Measurements from ENCODE around the gene ADGRD2. TPM values are rescaled to one million over a fixed set of nuclear protein-coding genes. Genes with fewer than 3 reads are reported as not detected.
"Not testable (repeated sequence)": the region's sequence is repeated elsewhere in the genome, so short reads cannot be mapped to it uniquely, and the experiment has no call there.

Gene ADGRD2
- total RNA-seq, 1 donor from 2014 or later = not detected

- intact Hi-C loops (cut with micrococcal nuclease) = no loop called here
- H3K27ac Mint-ChIP-seq = no peak overlapping the region
- DNase-seq = no peak
- no peaks in the 10 kb centered on the region for H3K36me3 Mint-ChIP-seq (ENCODE audit: low read depth)
- H3K4me3 Mint-ChIP-seq = no peak overlapping the region
- peaks cover 10% of the 10 kb centered on the region for H3K27me3 Mint-ChIP-seq
- H3K9me3 Mint-ChIP-seq = no peaks in the 10 kb centered on the region
- peaks cover 1% of the 10 kb centered on the region for H3K4me1 Mint-ChIP-seq
Observed at GRCh38 chr9:124423155-124423554, 27.1 kb upstream of the ADGRD2 start.

GRCh38 chr9:124423591-124423990, 26.7 kb upstream of the ADGRD2 start:
- Mint-ChIP-seq H3K27me3 (peaks cover 10% of the 10 kb centered on the region), H3K4me3 (no peak overlapping the region), H3K36me3 (ENCODE audit: low read depth) (no peaks in the 10 kb centered on the region), H3K27ac (no peak overlapping the region), H3K4me1 (peaks cover 1% of the 10 kb centered on the region), H3K9me3 (no peaks in the 10 kb centered on the region)
- no peak for DNase-seq
- intact Hi-C loops (cut with micrococcal nuclease) = no loop called here

GRCh38 chr9:124425733-124426132, 24.5 kb upstream of the ADGRD2 start:
- intact Hi-C loops (cut with micrococcal nuclease); DNase-seq; H3K9me3 Mint-ChIP-seq; H3K4me3 Mint-ChIP-seq; H3K27ac Mint-ChIP-seq; H3K36me3 Mint-ChIP-seq (ENCODE audit: low read depth); H3K4me1 Mint-ChIP-seq: not testable (repeated sequence)
- H3K27me3 Mint-ChIP-seq = peaks cover 10% of the 10 kb centered on the region

GRCh38 chr9:124426361-124426760, 23.9 kb upstream of the ADGRD2 start:
- Mint-ChIP-seq H3K4me1 (no peaks in the 10 kb centered on the region), H3K27me3 (peaks cover 10% of the 10 kb centered on the region), H3K4me3 (no peak overlapping the region), H3K9me3 (no peaks in the 10 kb centered on the region), H3K36me3 (ENCODE audit: low read depth) (no peaks in the 10 kb centered on the region), H3K27ac (no peak overlapping the region)
- intact Hi-C loops (cut with micrococcal nuclease) = no loop called here
- DNase-seq = no peak

- Mint-ChIP-seq H3K27ac (no peak overlapping the region), H3K36me3 (ENCODE audit: low read depth) (no peaks in the 10 kb centered on the region), H3K27me3 (peaks cover 10% of the 10 kb centered on the region), H3K4me1 (no peaks in the 10 kb centered on the region), H3K4me3 (no peak overlapping the region), H3K9me3 (no peaks in the 10 kb centered on the region)
- no peak for DNase-seq
- intact Hi-C loops (cut with micrococcal nuclease) = no loop called here
Observed at GRCh38 chr9:124427281-124427680, 23.0 kb upstream of the ADGRD2 start.

- no peak overlapping the region for H3K27ac Mint-ChIP-seq
- intact Hi-C loops (cut with micrococcal nuclease) = no loop called here
- no peaks in the 10 kb centered on the region for H3K9me3 Mint-ChIP-seq
- DNase-seq = no peak
- H3K4me1 Mint-ChIP-seq = no peaks in the 10 kb centered on the region
- no peaks in the 10 kb centered on the region for H3K36me3 Mint-ChIP-seq (ENCODE audit: low read depth)
- peaks cover 3% of the 10 kb centered on the region for H3K27me3 Mint-ChIP-seq
- H3K4me3 Mint-ChIP-seq = no peak overlapping the region
Observed at GRCh38 chr9:124428751-124429529, 21.3 kb upstream of the ADGRD2 start.

- intact Hi-C loops (cut with micrococcal nuclease) = no loop called here
- Mint-ChIP-seq H3K36me3 (ENCODE audit: low read depth) (no peaks in the 10 kb centered on the region), H3K27me3 (peaks cover 1% of the 10 kb centered on the region), H3K4me3 (no peak overlapping the region), H3K9me3 (no peaks in the 10 kb centered on the region), H3K4me1 (no peaks in the 10 kb centered on the region), H3K27ac (no peak overlapping the region)
- no peak for DNase-seq
Observed at GRCh38 chr9:124429530-124429867, 20.8 kb upstream of the ADGRD2 start.

GRCh38 chr9:124436320-124436719, 13.9 kb upstream of the ADGRD2 start:
- DNase-seq = no peak
- intact Hi-C loops (cut with micrococcal nuclease) = no loop called here
- Mint-ChIP-seq H3K27ac (no peak overlapping the region), H3K27me3 (peaks cover 6% of the 10 kb centered on the region), H3K36me3 (ENCODE audit: low read depth) (no peaks in the 10 kb centered on the region), H3K9me3 (no peaks in the 10 kb centered on the region), H3K4me1 (no peaks in the 10 kb centered on the region), H3K4me3 (no peak overlapping the region)

- Mint-ChIP-seq H3K27me3 (peaks cover 11% of the 10 kb centered on the region), H3K9me3 (no peaks in the 10 kb centered on the region), H3K27ac (no peak overlapping the region), H3K36me3 (ENCODE audit: low read depth) (no peaks in the 10 kb centered on the region), H3K4me3 (no peak overlapping the region), H3K4me1 (no peaks in the 10 kb centered on the region)
- intact Hi-C loops (cut with micrococcal nuclease) = no loop called here
- no peak for DNase-seq
Observed at GRCh38 chr9:124437086-124437485, 13.2 kb upstream of the ADGRD2 start.

- no peak overlapping the region for H3K27ac Mint-ChIP-seq
- peaks cover 12% of the 10 kb centered on the region for H3K27me3 Mint-ChIP-seq
- H3K4me1 Mint-ChIP-seq = no peaks in the 10 kb centered on the region
- no peak for DNase-seq
- H3K4me3 Mint-ChIP-seq = no peak overlapping the region
- H3K36me3 Mint-ChIP-seq (ENCODE audit: low read depth) = no peaks in the 10 kb centered on the region
- no peaks in the 10 kb centered on the region for H3K9me3 Mint-ChIP-seq
- intact Hi-C loops (cut with micrococcal nuclease) = no loop called here
Observed at GRCh38 chr9:124438091-124438490, 12.2 kb upstream of the ADGRD2 start.

GRCh38 chr9:124439086-124439485, 11.2 kb upstream of the ADGRD2 start:
- no peak overlapping the region for H3K27ac Mint-ChIP-seq
- H3K36me3 Mint-ChIP-seq (ENCODE audit: low read depth) = no peaks in the 10 kb centered on the region
- intact Hi-C loops (cut with micrococcal nuclease) = no loop called here
- no peaks in the 10 kb centered on the region for H3K4me1 Mint-ChIP-seq
- H3K27me3 Mint-ChIP-seq = peaks cover 12% of the 10 kb centered on the region
- no peaks in the 10 kb centered on the region for H3K9me3 Mint-ChIP-seq
- no peak for DNase-seq
- no peak overlapping the region for H3K4me3 Mint-ChIP-seq

- Mint-ChIP-seq H3K4me3 (no peak overlapping the region), H3K9me3 (no peaks in the 10 kb centered on the region), H3K27ac (no peak overlapping the region), H3K4me1 (no peaks in the 10 kb centered on the region), H3K36me3 (ENCODE audit: low read depth) (no peaks in the 10 kb centered on the region), H3K27me3 (peaks cover 12% of the 10 kb centered on the region)
- no peak for DNase-seq
- intact Hi-C loops (cut with micrococcal nuclease) = no loop called here
Observed at GRCh38 chr9:124439686-124440243, 10.5 kb upstream of the ADGRD2 start.

GRCh38 chr9:124440786-124441185, 9.5 kb upstream of the ADGRD2 start:
- no peaks in the 10 kb centered on the region for H3K36me3 Mint-ChIP-seq (ENCODE audit: low read depth)
- no peaks in the 10 kb centered on the region for H3K4me1 Mint-ChIP-seq
- no peak overlapping the region for H3K4me3 Mint-ChIP-seq
- no peaks in the 10 kb centered on the region for H3K9me3 Mint-ChIP-seq
- no peak overlapping the region for H3K27ac Mint-ChIP-seq
- intact Hi-C loops (cut with micrococcal nuclease) = no loop called here
- no peak for DNase-seq
- peaks cover 12% of the 10 kb centered on the region for H3K27me3 Mint-ChIP-seq

GRCh38 chr9:124441291-124441690, 9.0 kb upstream of the ADGRD2 start:
- intact Hi-C loops (cut with micrococcal nuclease) = no loop called here
- H3K27ac Mint-ChIP-seq = no peak overlapping the region
- H3K9me3 Mint-ChIP-seq = no peaks in the 10 kb centered on the region
- DNase-seq = no peak
- H3K27me3 Mint-ChIP-seq = peaks cover 12% of the 10 kb centered on the region
- no peaks in the 10 kb centered on the region for H3K36me3 Mint-ChIP-seq (ENCODE audit: low read depth)
- no peak overlapping the region for H3K4me3 Mint-ChIP-seq
- H3K4me1 Mint-ChIP-seq = no peaks in the 10 kb centered on the region

- Mint-ChIP-seq H3K9me3 (no peaks in the 10 kb centered on the region), H3K4me3 (no peak overlapping the region), H3K36me3 (ENCODE audit: low read depth) (no peaks in the 10 kb centered on the region), H3K27ac (no peak overlapping the region), H3K4me1 (no peaks in the 10 kb centered on the region), H3K27me3 (peaks cover 11% of the 10 kb centered on the region)
- no peak for DNase-seq
- intact Hi-C loops (cut with micrococcal nuclease) = no loop called here
Observed at GRCh38 chr9:124442379-124442778, 7.9 kb upstream of the ADGRD2 start.
